Liver (tissue), 3 donors: ENCODE measurements around the gene MLLT3.

Experiments
- ATF3 ChIP-seq: IDR thresholded peaks from 2 replicates; pipeline ENCODE4 v1.6.1; 2016; ENCODE audit warnings: antibody characterized with exemption
- EGR1 ChIP-seq, 2 donors: IDR thresholded peaks; 2 replicates each; pipeline ENCODE4 v1.6.1; 2016 to 2018; ENCODE audit warnings: antibody characterized with exemption in 2 of 2, low read depth in 2 of 2
- FOXA1 ChIP-seq: IDR thresholded peaks from 2 replicates; pipeline ENCODE4 v1.6.1; 2016; ENCODE audit warnings: antibody characterized with exemption
- YY1 ChIP-seq: IDR thresholded peaks from 2 replicates; pipeline ENCODE4 v1.6.1; 2016; ENCODE audit warnings: antibody characterized with exemption, mild to moderate bottlenecking
- TF ChIP-seq, protein P1 (sequence below): fragments of 150-350 bp; IDR thresholded peaks from 2 replicates; pipeline ENCODE4 v1.5.1; 2017; ENCODE audit warnings: improper control_type of control experiment, low read depth, low read length; ENCODE audit not compliant: missing input control
- donor health status: healthy.
- donor health status: healthy.

GRCh38 chr9:20568400-20568799 lies 53.9 kb downstream of the MLLT3 start:
- TF ChIP-seq ATF3, result no peak
- TF ChIP-seq EGR1 (IDR thresholded peaks at IDR 0.05; ENCODE audit: low read depth in 2 of 2), result no peak
- no peak for TF ChIP-seq YY1
- TF ChIP-seq, protein P1, sequence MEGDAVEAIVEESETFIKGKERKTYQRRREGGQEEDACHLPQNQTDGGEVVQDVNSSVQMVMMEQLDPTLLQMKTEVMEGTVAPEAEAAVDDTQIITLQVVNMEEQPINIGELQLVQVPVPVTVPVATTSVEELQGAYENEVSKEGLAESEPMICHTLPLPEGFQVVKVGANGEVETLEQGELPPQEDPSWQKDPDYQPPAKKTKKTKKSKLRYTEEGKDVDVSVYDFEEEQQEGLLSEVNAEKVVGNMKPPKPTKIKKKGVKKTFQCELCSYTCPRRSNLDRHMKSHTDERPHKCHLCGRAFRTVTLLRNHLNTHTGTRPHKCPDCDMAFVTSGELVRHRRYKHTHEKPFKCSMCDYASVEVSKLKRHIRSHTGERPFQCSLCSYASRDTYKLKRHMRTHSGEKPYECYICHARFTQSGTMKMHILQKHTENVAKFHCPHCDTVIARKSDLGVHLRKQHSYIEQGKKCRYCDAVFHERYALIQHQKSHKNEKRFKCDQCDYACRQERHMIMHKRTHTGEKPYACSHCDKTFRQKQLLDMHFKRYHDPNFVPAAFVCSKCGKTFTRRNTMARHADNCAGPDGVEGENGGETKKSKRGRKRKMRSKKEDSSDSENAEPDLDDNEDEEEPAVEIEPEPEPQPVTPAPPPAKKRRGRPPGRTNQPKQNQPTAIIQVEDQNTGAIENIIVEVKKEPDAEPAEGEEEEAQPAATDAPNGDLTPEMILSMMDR, result no peak
- TF ChIP-seq FOXA1, result no peak
